HG02938 (cell line): ENCODE results near the gene PRAMEF26.
"Not testable (repeated sequence)": the region's sequence is repeated elsewhere in the genome, so short reads cannot be mapped to it uniquely, and the experiment has no call there.

Experiments
- ATAC-seq: cut with Tn5 transposase; IDR thresholded peaks from one replicate; pipeline ENCODE4 v1.9.1; 2021; ENCODE audit warnings: mild to moderate bottlenecking, moderate library complexity; ENCODE audit not compliant: unreplicated experiment

PRAMEF26 gene

DNA sequence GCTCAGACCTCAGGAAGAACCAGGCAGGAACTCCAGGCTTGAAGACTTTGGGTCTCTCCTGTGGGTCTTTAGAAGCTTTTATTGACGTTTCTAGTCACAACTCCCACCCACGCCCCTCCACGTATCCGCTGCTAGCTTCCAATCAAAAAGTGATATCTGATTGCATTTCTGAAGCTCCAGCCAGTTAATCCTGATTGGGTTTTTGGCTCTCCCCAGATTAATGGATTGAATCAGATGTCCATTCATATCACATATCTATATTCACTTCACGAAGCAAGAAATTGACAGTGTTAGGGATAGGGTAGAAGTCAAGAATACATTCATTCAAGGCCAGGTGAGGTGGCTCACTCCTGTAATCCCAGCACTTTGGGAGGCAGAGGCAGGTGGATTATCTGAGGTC, at the start of gene PRAMEF26:
Gene PRAMEF26 (minus strand): TSS at position 101 of the 400 bp plus-strand sequence. CDS start 2,914 bp downstream, outside the sequence.
- ATAC-seq = not testable (repeated sequence)

DNA sequence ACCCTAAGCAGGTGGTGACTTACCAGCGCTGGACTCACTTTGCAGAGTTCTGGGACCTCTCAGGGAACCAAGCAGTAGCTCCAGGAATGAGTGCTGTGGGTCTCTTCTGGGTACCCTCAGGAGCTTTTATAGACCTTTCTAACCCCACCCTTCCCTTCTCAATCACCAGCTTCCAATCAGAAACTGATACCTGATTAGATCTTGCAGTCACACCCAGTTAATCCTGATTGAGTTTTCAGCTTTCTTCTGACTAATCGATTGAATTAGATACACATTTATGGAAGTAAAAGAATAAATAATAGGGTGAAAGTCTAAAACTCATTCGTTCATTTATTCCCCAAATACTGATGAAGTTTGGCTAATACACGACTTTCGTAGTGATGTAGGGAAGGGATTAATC, 45.5 kb upstream of the PRAMEF26 start, which contains the start of gene PRAMEF13:
Gene PRAMEF13 (minus strand): TSS at position 101 of the 400 bp plus-strand sequence. CDS start 1,820 bp downstream, outside the sequence.
- ATAC-seq = not testable (repeated sequence)

DNA sequence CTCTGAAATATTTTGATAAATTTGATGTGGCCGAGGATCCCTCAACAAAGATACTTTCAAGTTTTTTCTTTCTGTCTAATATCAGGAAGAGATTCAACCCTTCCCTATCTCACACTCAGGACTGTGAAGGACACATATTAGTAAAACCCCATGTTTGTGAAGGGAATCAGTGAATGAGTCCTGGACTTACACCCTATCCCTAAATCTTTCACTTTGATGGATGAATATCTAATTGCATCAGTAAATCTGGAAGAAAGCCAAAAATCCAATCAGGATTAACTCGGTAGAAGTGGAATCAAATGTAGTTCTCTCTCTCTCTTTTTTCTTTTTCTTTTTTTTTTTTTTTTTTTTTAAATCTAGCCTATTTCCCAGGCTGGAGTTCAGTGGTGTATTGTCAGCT, 15.7 kb upstream of the PRAMEF26 start, which contains the start of gene PRAMEF9:
Gene PRAMEF9 (plus strand): TSS at position 301 of the 400 bp plus-strand sequence. CDS start 3,433 bp downstream, outside the sequence.
- ATAC-seq = not testable (repeated sequence)

DNA sequence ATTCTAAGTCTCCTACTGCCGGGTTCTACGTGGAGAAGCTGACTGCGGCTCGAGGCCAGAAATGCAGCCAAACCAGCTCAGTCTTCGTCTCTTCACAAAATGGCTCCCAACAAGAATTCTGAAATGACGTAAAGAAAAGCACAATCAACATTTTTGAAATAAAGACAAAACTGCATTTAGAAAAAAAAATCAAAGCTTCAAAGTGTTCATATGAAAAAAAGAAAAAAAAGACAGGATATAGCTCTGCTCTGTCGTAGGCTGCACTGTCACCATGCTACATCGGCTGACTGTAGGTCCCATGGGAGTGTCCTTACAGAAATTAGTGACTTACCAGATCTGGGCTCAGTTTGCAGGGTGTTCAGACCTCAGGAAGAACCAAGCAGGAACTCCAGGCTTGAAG, 9.7 kb upstream of the PRAMEF26 start, which contains the start of gene HNRNPCL4:
Gene HNRNPCL4 (minus strand): TSS at position 101 of the 400 bp plus-strand sequence. CDS start 164 bp downstream, outside the sequence.
- not testable (repeated sequence) for ATAC-seq

DNA sequence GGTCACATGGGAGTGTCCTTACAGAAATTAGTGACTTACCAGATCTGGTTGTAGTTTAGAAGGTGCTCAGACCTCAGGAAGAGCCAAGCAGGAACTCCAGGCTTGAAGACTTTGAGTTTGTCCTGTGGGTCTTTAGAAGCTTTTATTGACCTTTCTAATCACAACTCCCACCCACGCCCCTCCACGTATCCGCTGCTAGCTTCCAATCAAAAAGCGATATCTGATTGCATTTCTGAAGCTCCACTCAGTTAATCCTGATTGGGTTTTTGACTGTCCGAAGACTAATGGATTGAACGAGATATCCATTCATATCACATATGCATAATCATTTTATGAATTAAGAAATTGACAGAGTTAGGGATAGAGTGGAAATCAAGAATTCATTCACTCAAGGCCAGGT, 39.1 kb downstream of the PRAMEF26 start, which contains the start of gene HNRNPCL2:
Gene HNRNPCL2 (minus strand): TSS at position 101 of the 400 bp plus-strand sequence. CDS start 454 bp downstream, outside the sequence.
- ATAC-seq = not testable (repeated sequence)
